WTC11 (cell line): ENCODE results near the gene SLC8B1. TPM values are rescaled to one million over a fixed set of nuclear protein-coding genes. Genes with fewer than 3 reads are reported as not detected.

Experiments used
- ATAC-seq: fragments of 200-7000 bp; cut with Tn5 transposase; 2 replicates; pipeline ENCODE4 v1.10.0; 2021; ENCODE audit warnings: mild to moderate bottlenecking, moderate library complexity
- CTCF ChIA-PET: fragments of 300-600 bp; sonication (Branson Sonifier 250); formaldehyde crosslinking; loops from one replicate; lab custom pipeline; 2021; ENCODE audit warnings: antibody characterized with exemption; lab: Charles Lee
- POLR2A ChIA-PET: fragments of 350-600 bp; sonication (Branson Sonifier 250); formaldehyde crosslinking; loops from one replicate; lab custom pipeline; 2021; ENCODE audit warnings: antibody characterized with exemption; lab: Charles Lee
- DNase-seq: peaks from one replicate; pipeline ENCODE4 v3.0.0; 2021; ENCODE audit warnings: low spot score
- H3K27ac Mint-ChIP-seq: 2 replicates; pipeline ENCODE4 v1.8.0; 2021; ENCODE audit warnings: mixed read lengths
- H3K27me3 Mint-ChIP-seq: 2 replicates; pipeline ENCODE4 v1.8.0; 2021; ENCODE audit warnings: low read depth, mild to moderate bottlenecking, moderate library complexity, mixed read lengths
- H3K36me3 Mint-ChIP-seq: 2 replicates; pipeline ENCODE4 v1.8.0; 2021; ENCODE audit warnings: mixed read lengths
- H3K4me1 Mint-ChIP-seq: 2 replicates; pipeline ENCODE4 v1.8.0; 2022; ENCODE audit warnings: mixed read lengths
- H3K4me3 Mint-ChIP-seq: 2 replicates; pipeline ENCODE4 v1.8.0; 2021; ENCODE audit warnings: mild to moderate bottlenecking, moderate library complexity, mixed read lengths
- H3K9me3 Mint-ChIP-seq: 2 replicates; pipeline ENCODE4 v1.8.0; 2021; ENCODE audit warnings: mixed read lengths
- ATF1 ChIP-seq: sonication (generic); formaldehyde crosslinking; IDR thresholded peaks from 2 replicates; pipeline ENCODE4 v1.8.1; 2023; ENCODE audit warnings: mild to moderate bottlenecking, moderate library complexity, missing genetic modification reagents
- CDX4 ChIP-seq: fragments of 250-450 bp; sonication (Bioruptor Pico); IDR thresholded peaks from 2 replicates; pipeline ENCODE4 v1.9.0; 2021; ENCODE audit warnings: moderate library complexity, mild to moderate bottlenecking, inconsistent platforms, borderline replicate concordance
- ELF4 ChIP-seq: sonication (generic); formaldehyde crosslinking; IDR thresholded peaks from 2 replicates; pipeline ENCODE4 v1.8.1; 2022; ENCODE audit warnings: low read depth, mild to moderate bottlenecking, moderate library complexity, missing genetic modification reagents
- ERG ChIP-seq: fragments of 250-450 bp; sonication (Bioruptor Pico); IDR thresholded peaks from 2 replicates; pipeline ENCODE4 v1.8.0; 2021; ENCODE audit warnings: mild to moderate bottlenecking
- ESRRA ChIP-seq: sonication (generic); formaldehyde crosslinking; IDR thresholded peaks from 2 replicates; pipeline ENCODE4 v1.8.1; 2022; ENCODE audit warnings: mild to moderate bottlenecking, missing genetic modification reagents, borderline replicate concordance
- IRF2 ChIP-seq: sonication (generic); formaldehyde crosslinking; IDR thresholded peaks from 2 replicates; pipeline ENCODE4 v1.8.0; 2022; ENCODE audit warnings: low read depth, missing genetic modification reagents, borderline replicate concordance
- NFE2L1 ChIP-seq: sonication (generic); formaldehyde crosslinking; IDR thresholded peaks from 2 replicates; pipeline ENCODE4 v1.8.1; 2023; ENCODE audit warnings: missing genetic modification reagents
- NFYB ChIP-seq: sonication (generic); formaldehyde crosslinking; conservative IDR thresholded peaks from 2 replicates; pipeline ENCODE4 v1.8.0; 2022; ENCODE audit warnings: low read depth, missing genetic modification reagents
- PRDM15 ChIP-seq: sonication (generic); formaldehyde crosslinking; IDR thresholded peaks from 2 replicates; pipeline ENCODE4 v1.8.0; 2022; ENCODE audit warnings: missing genetic modification reagents
- SP1 ChIP-seq: sonication (generic); formaldehyde crosslinking; conservative IDR thresholded peaks from 2 replicates; pipeline ENCODE4 v1.8.1; 2022; ENCODE audit warnings: missing genetic modification reagents
- TP53 ChIP-seq: sonication (generic); formaldehyde crosslinking; IDR thresholded peaks from 2 replicates; pipeline ENCODE4 v1.8.1; 2023; ENCODE audit warnings: mild to moderate bottlenecking, missing genetic modification reagents
- ZNF281 ChIP-seq: sonication (generic); formaldehyde crosslinking; IDR thresholded peaks from 2 replicates; pipeline ENCODE4 v1.8.0; 2023; ENCODE audit warnings: mild to moderate bottlenecking, missing genetic modification reagents
- total RNA-seq: library from RNA; stranded (reverse); gene quantifications from 3 replicates; pipeline ENCODE4 v1.2.3, GENCODE V29; 2021
- TF ChIP-seq, protein P1 (sequence below): sonication (generic); formaldehyde crosslinking; IDR thresholded peaks from 2 replicates; pipeline ENCODE4 v1.8.1; 2023; ENCODE audit warnings: mild to moderate bottlenecking, moderate library complexity, missing genetic modification reagents
- TF ChIP-seq, protein P2 (sequence below): sonication (generic); formaldehyde crosslinking; IDR thresholded peaks from 2 replicates; pipeline ENCODE4 v1.8.0; 2022; ENCODE audit warnings: mild to moderate bottlenecking, missing genetic modification reagents
- TF ChIP-seq, protein P3 (sequence below): fragments of 250-450 bp; sonication (Bioruptor Pico); IDR thresholded peaks from 2 replicates; pipeline ENCODE4 v1.9.0; 2021; ENCODE audit warnings: mild to moderate bottlenecking

SLC8B1 gene
- total RNA-seq, 1 experiment from 2014 or later = 13.8 TPM

- TF ChIP-seq ZNF281 (CRISPR knock-in tag) = no peak
- no peak for TF ChIP-seq ERG (CRISPR knock-in tag)
- TF ChIP-seq PRDM15 (CRISPR knock-in tag) = no peak
- TF ChIP-seq NFYB = no peak
- TF ChIP-seq SP1 = no peak
- TF ChIP-seq ESRRA (CRISPR knock-in tag) = no peak
Measured at GRCh38 chr12:113302466-113302865, 32.4 kb downstream of the SLC8B1 start (continued).

GRCh38 chr12:113301811-113302210 is 33.1 kb downstream of the SLC8B1 start:
- ATAC-seq (no peak), DNase-seq (no peak)
- no peak overlapping the region for H3K27ac Mint-ChIP-seq
- ChIA-PET CTCF (interaction anchor here (1.2 kb wide), 1 partner anchor 160 kb away, joined by 4 read pairs; no protein-coding TSS in a partner anchor), POLR2A (interaction anchor here (0.5 to 0.7 kb wide), 2 partner anchors 56 to 556 kb away, joined by 4 to 6 read pairs; no protein-coding TSS in a partner anchor)
- H3K27me3 Mint-ChIP-seq = no peaks in the 10 kb centered on the region
- H3K9me3 Mint-ChIP-seq = no peaks in the 10 kb centered on the region
- TF ChIP-seq, protein P1, sequence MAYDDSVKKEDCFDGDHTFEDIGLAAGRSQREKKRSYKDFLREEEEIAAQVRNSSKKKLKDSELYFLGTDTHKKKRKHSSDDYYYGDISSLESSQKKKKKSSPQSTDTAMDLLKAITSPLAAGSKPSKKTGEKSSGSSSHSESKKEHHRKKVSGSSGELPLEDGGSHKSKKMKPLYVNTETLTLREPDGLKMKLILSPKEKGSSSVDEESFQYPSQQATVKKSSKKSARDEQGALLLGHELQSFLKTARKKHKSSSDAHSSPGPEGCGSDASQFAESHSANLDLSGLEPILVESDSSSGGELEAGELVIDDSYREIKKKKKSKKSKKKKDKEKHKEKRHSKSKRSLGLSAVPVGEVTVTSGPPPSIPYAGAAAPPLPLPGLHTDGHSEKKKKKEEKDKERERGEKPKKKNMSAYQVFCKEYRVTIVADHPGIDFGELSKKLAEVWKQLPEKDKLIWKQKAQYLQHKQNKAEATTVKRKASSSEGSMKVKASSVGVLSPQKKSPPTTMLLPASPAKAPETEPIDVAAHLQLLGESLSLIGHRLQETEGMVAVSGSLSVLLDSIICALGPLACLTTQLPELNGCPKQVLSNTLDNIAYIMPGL (CRISPR knock-in tag) = no peak
- TF ChIP-seq IRF2 (CRISPR knock-in tag) (no peak), TP53 (CRISPR knock-in tag) (no peak)
- H3K4me3 Mint-ChIP-seq = no peak overlapping the region
- H3K4me1 Mint-ChIP-seq = peaks cover 35% of the 10 kb centered on the region
- peaks cover 4% of the 10 kb centered on the region; the same call in 1 of the 2 replicates for H3K36me3 Mint-ChIP-seq

- no peaks in the 10 kb centered on the region for H3K27me3 Mint-ChIP-seq
- CTCF ChIA-PET = interaction anchor here (1.6 kb wide), 1 partner anchor 126 kb away, joined by 5 read pairs; no protein-coding TSS in a partner anchor
- no peaks in the 10 kb centered on the region for H3K9me3 Mint-ChIP-seq
- no peak for TF ChIP-seq CDX4
- TF ChIP-seq, protein P2, sequence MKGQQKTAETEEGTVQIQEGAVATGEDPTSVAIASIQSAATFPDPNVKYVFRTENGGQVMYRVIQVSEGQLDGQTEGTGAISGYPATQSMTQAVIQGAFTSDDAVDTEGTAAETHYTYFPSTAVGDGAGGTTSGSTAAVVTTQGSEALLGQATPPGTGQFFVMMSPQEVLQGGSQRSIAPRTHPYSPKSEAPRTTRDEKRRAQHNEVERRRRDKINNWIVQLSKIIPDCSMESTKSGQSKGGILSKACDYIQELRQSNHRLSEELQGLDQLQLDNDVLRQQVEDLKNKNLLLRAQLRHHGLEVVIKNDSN (CRISPR knock-in tag) = 0 out of 2 replicates have a peak, but pooled peaks have one; percentile 14
- TF ChIP-seq ATF1 (CRISPR knock-in tag) = no peak
- TF ChIP-seq, protein P3, sequence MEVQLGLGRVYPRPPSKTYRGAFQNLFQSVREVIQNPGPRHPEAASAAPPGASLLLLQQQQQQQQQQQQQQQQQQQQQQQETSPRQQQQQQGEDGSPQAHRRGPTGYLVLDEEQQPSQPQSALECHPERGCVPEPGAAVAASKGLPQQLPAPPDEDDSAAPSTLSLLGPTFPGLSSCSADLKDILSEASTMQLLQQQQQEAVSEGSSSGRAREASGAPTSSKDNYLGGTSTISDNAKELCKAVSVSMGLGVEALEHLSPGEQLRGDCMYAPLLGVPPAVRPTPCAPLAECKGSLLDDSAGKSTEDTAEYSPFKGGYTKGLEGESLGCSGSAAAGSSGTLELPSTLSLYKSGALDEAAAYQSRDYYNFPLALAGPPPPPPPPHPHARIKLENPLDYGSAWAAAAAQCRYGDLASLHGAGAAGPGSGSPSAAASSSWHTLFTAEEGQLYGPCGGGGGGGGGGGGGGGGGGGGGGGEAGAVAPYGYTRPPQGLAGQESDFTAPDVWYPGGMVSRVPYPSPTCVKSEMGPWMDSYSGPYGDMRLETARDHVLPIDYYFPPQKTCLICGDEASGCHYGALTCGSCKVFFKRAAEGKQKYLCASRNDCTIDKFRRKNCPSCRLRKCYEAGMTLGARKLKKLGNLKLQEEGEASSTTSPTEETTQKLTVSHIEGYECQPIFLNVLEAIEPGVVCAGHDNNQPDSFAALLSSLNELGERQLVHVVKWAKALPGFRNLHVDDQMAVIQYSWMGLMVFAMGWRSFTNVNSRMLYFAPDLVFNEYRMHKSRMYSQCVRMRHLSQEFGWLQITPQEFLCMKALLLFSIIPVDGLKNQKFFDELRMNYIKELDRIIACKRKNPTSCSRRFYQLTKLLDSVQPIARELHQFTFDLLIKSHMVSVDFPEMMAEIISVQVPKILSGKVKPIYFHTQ (CRISPR knock-in tag) = no peak
- TF ChIP-seq NFE2L1 (CRISPR knock-in tag) = 0 out of 2 replicates have a peak, but pooled peaks have one; percentile 31
- TF ChIP-seq ELF4 (CRISPR knock-in tag) = no peak
Measured at GRCh38 chr12:113299619-113300237, 35.2 kb downstream of the SLC8B1 start.

More at GRCh38 chr12:113299619-113300237, 35.2 kb downstream of the SLC8B1 start:
- DNase-seq (peak; percentile 42), ATAC-seq (peak; percentile 70)
- Mint-ChIP-seq H3K27ac (peak overlapping the region; percentile 84), H3K4me1 (peaks cover 32% of the 10 kb centered on the region), H3K4me3 (no peak overlapping the region), H3K36me3 (peaks cover 4% of the 10 kb centered on the region; the same call in 1 of the 2 replicates)
- POLR2A ChIA-PET = interaction anchor here (1.2 kb wide), 1 partner anchor 31 kb away, joined by 3 read pairs; no protein-coding TSS in a partner anchor
